CD1c-positive myeloid dendritic cell (primary cell): ENCODE measurements around the gene PLEKHA3.
"Not testable (repeated sequence)": the region's sequence is repeated elsewhere in the genome, so short reads cannot be mapped to it uniquely, and the experiment has no call there.

Source experiments
- DNase-seq: peaks from one replicate; pipeline ENCODE4 v3.0.0-alpha.2; 2016; ENCODE audit errors: extremely low spot score

Gene PLEKHA3

GRCh38 chr2:178480227-178481181 is at the start of gene PLEKHA3:
Gene PLEKHA3 (plus strand): TSS chr2:178480457. CDS start chr2:178480870, 413 bp downstream.
- peak; percentile 98 for DNase-seq

- DNase-seq, result no peak
Measured at GRCh38 chr2:178436662-178437061, 43.6 kb upstream of the PLEKHA3 start.

DNA sequence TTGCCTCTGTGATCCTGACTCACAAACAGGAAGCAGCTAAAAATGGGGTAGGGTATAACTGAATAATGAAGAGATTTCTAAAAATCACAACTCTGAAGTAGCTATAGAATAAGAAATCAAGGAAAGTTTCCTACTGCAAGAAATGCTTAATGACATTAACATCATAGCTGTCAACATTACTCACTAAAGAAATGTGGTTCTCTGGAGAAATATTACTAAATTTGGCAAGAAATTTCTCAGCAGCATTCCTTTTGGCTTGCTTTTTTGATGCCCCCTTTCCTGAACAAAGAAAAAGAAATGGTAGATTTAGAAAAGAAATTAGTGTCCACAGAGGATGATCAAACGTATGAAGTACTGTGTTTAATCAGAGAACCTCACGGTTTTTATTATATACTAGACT is 38.8 kb upstream of the PLEKHA3 start:
- DNase-seq, result no peak

- no peak for DNase-seq
Measured at GRCh38 chr2:178448968-178449661, 31.1 kb upstream of the PLEKHA3 start.

GRCh38 chr2:178449700-178450523 is 30.3 kb upstream of the PLEKHA3 start:
- peak; percentile 43 for DNase-seq

GRCh38 chr2:178450524-178450773 is 29.8 kb upstream of the PLEKHA3 start:
- DNase-seq, result no peak

DNA sequence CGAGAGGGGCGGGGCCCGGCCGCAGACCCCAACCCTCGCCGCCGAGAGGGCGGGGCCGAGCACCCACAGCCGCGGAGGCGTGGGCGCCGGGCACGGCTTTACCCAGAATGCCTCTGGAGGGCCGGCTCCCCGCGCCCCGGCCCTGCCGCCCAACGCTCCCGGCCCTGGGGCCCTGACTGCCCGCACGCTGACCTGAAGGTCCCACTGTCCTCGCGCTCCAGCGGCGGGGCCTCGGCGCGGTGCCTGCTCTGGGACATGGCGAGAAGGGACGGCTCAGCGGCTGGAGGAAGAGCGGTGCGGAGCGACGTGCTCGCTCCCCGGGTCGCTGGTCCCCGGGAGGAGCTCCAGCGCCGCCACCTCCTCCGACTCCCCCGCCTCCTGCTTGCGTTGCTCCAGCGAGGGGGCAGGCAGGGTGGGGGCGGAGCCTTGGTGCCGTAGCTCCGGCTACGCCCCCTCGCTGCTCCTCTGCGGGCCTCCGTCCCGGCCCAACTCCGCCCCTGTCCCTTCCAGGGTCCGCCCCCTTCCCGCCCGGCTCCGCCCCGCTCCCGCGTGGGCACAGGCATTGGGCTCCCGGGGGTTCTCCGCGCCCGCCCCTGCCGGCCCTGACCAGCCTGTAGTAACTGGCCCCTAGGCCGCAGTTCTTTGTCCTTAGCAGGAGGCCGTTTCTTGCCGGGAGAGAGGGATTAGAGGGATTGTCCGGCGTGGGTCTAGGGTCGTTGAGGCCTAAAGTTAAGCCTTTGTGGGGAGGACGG is 29.3 kb upstream of the PLEKHA3 start, which contains the start of the genes PJVK and PRKRA:
PJVK (plus strand) TSS at position 605 of the 752 bp plus-strand sequence. CDS start 2,032 bp downstream, outside the sequence.
PRKRA (minus strand) TSS at position 402 of the 752 bp plus-strand sequence; CDS start at position 257, 145 bp downstream.
- peak; percentile 98 for DNase-seq

DNA sequence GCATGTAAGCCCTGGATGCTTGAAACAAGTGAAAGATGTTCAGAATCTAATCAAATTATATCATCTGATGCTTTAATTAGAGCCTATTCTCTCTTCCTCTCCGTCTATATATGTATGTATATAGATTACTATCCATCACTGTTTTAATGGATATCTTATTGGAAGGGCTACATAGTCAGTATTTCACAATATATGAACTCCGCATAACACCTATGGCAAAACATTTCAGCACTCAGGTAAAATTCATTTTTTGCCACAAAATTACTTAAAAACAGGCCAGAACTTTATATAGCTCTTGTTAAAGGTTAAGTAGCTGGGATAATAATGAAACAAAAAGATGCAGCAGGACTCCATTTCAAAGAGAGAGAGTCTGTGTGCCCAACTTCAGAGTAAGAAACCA is 27.9 kb upstream of the PLEKHA3 start:
- no peak for DNase-seq

- DNase-seq, result no peak
Measured at GRCh38 chr2:178452870-178453269, 27.4 kb upstream of the PLEKHA3 start.

GRCh38 chr2:178455947-178456346 is 24.3 kb upstream of the PLEKHA3 start:
- no peak for DNase-seq

- no peak for DNase-seq
Measured at GRCh38 chr2:178457390-178457886, 22.8 kb upstream of the PLEKHA3 start.

GRCh38 chr2:178469219-178469849 is 10.9 kb upstream of the PLEKHA3 start:
- DNase-seq, result no peak

DNA sequence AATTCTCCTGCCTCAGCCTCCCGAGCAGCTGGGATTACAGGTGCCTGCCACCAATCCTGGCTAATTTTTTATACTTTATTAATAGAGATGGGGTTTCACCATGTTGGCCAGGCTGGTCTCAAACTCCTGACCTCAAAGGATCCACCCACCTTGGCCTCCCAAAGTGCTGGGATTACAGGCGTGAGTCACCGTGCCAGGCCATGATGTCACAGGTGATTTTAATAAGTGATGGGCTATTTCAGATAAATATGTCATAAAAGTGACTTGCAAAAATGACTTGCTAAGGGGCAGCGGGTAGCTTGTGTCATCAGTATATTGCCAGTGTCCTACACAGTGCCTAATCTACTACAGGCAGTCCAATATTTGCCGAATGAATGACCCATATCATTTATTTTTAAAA is 8.9 kb upstream of the PLEKHA3 start:
- DNase-seq, result not testable (repeated sequence)

GRCh38 chr2:178473373-178473772 is 6.9 kb upstream of the PLEKHA3 start:
- no peak for DNase-seq

DNA sequence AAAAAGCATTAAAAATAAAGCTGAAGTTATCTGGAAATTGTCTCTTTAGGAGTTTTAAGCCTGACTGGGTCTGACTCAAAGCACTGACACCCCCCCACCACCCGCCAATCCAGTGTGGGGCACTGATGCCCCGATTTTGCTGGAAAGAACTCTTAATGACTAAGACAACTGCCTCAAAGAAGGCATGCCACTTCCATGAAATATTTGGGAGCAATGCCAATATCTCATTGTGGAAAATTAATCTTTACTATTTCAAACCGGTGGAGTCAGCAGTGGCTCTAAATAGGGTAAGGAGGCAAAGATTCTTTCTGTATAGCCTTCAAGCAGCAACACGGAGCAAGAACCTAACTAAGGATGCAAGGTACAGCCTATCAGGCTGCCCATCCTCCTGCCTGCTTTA is 6.3 kb upstream of the PLEKHA3 start:
- no peak for DNase-seq

- no peak for DNase-seq
Measured at GRCh38 chr2:178474560-178474959, 5.7 kb upstream of the PLEKHA3 start.

GRCh38 chr2:178476477-178476876 is 3.8 kb upstream of the PLEKHA3 start:
- no peak for DNase-seq

DNA sequence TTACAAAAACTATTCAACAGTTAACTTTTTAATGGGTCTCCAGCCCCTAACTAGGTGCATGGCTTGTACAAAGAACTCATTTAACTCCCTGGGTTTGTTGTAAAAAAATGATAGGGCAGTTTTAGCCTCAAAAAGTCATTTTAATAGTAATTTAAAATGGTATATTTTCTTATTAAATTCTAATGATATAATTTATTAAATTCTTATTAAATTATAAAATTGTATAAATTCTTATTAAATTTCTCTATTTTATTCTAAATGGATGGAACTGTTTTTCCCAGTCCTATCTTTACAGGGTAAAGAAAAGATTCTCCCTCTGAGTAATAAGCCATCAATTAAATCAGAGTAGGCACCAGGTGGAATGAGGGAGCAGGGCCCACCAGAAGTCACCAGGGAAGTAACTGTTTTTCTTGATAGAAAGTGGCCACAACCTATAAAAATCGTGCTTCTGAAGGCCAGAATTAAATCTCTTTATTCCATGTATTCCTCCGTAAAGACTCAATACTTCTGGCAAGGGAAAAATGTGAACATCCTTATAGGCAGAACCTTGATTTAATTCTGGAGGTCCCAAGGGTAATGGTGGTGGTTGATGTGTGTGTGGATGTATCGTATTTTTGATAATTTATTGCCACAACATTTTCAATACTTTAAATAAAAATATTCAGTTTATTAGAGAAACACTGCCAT is 2.7 kb upstream of the PLEKHA3 start:
- no peak for DNase-seq

DNA sequence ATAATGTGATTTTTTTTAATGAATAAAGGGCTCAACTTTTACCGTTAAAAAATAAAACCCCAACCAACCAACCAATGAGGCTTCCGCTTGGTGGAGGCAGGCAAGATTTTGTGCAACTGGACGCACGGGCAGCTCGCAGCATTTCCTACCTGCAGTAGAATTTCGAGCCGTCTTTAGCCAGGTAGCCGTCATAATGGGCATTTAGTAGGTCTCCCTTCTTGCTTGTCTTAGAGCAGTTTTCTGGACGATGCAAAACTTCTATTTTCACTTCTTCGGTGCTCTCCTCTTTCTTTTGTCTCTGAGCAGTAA is 2.2 kb upstream of the PLEKHA3 start:
- DNase-seq, result peak; percentile 17
